GM21786 (cell line): Measurements from ENCODE around the gene AP4M1.
"Not testable (repeated sequence)": the region's sequence is repeated elsewhere in the genome, so short reads cannot be mapped to it uniquely, and the experiment has no call there.

Experiments
- ATAC-seq: cut with Tn5 transposase; IDR thresholded peaks from one replicate; pipeline ENCODE4 v1.9.1; 2021; ENCODE audit not compliant: unreplicated experiment

The AP4M1 gene

DNA sequence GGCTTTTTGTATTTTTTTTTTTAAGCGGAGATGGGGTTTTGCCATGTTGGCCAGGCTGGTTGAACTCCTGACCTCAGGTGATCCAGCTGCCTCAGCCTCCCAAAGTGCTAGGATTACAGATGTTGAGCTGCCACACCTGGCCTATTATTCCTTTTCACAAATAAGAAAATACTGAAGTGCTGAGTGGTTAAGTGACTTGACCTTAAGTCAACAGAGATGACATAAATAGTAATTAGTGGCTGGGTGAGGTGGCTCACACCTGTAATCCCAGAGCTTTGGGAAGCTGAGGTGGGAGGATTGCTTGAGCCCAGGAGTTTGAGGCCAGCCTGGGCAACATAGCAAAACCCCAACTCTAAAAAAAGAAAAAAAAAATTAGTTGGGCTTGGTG, 28.8 kb downstream of the AP4M1 start:
- ATAC-seq: not testable (repeated sequence)

DNA sequence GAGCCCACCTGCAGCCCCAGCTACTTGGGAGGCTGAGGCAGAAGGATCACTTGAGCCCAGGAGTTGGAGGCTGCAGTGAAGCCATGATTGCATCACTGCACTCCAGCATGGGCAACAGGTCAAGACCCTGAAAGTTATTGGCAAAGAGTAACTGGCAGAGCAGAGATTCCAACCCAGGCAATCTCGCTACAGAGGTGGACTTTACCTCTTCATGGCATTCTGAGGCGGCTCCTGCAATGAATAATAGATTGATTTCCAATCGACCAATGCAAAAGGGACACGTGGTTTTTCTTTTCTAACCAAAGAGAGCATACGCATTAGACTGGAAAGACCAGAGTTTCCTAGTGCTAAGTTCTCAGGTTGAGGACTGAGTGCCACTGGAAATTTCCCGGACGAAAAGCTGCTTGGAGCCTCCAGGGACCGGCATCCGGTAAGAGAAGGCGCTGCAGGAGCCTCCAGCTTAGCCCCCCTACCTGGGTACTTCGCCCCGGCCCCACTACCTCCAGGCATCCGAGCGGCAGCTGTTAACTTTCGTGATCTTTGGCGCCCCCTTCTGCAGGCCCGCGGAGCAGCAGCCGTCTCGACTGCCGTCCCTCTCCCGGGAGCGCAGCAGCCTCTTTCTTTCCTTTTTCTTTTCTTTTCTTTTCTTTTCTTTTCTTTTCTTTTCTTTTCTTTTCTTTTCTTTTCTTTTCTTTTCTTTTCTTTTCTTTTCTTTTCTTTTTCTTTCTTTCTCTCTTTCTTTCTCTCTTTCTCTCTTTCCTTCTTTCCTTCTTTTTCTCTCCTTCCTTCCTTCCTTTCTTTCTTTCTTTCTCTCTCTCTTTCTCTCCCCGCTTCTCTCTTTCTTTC, 29.4 kb downstream of the AP4M1 start:
- ATAC-seq: no peak

DNA sequence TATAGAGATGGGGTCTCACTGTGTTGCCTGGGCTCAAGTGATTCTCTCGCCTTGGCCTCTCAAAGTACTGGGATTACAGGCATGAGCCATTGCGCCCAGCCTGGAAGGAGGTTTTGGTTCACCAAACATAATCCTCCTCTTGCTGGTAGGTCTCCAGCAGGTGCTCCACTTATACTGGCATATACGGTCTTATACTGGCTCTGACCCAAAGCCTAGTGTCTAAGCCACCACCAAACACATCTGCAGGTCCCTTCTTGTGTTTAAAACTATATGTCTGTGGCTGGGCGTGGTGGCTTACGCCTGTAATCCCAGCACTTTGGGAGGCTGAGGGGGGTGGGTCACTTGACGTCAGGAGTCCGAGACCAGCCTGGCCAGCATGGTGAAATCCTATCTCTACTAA, 30.7 kb downstream of the AP4M1 start:
- no peak for ATAC-seq

DNA sequence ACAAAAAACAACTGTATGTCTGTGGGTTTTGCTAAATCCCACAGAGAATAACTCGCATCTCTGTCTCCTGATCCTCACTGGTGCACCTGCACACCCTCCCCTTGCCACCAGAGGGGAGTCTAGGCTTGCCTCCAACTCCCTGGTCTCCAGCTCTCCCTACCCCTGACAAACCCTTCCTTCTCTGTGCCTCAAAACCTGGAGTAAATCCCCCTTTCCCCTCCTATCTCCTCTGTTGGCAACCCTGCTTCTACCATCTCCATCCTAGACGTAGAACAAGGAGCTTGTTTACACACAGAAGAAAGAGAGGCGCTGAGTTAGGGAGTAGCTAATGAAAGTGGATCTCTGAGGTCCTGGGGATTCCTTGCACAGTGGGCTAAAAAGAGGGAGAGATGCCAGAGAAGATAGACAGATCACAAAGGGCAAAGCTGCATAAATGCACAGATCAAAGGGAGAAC, 31.3 kb downstream of the AP4M1 start:
- no peak for ATAC-seq

DNA sequence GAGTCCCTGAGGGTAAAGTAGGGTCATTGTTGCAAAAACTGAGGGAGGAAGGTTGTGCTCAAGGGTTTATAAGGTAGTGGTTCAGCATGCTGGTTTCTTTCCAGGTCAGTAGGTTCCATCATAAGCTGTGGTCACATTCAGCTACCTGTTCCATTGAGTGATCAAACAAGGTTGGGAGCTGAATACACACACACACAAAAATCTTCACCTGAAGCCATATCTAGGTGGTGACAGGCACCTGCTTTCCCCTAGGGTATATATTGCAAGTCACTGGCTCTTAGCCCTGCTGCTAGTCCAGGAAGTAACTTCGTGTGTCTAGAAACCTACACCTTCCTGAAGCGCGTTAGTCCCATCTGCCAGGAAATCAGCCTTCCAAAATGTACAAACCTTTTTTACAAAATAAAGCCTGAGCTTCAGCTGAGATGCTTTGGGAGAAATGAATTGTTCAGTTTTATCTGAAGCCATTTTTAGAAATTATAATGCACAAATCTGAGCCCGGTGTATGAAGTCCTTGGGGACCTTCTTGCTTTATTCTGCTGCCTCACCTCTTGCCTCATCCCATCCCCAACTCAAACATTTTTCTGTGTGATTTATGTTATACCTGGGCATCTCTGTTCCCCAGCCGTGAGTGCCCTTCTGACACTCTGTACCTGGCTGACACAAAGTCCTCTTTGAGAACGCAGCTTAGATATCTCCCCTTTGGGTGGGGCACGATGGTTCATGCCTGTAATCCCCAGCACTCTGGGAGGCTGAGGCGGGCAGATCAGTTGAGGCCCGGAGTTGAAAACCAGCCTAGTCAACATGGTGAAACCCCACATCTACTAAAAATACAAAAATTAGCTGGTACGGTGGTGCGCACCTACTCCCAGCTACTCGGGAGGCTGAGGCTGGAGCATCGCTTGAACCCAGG, 36.7 kb downstream of the AP4M1 start:
- no peak for ATAC-seq

DNA sequence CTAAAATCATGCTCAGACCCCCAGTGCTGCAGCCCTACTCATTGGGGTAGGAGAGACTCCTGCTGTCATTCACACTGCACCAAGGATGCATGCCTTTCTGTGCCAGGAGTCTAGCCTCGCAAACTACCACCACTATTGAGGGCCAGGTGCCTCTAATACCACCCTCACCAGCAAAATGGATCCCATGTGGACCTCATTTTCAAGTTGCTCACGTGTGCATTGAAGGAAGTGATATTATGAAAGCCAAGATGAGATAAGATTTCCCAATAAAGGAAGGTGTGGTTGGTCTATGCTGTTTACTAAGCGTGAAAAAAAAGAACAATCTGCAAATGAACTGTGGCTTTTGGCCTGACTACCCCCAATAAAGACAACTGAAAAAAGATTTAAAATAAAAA, 40.1 kb downstream of the AP4M1 start:
- no peak for ATAC-seq

DNA sequence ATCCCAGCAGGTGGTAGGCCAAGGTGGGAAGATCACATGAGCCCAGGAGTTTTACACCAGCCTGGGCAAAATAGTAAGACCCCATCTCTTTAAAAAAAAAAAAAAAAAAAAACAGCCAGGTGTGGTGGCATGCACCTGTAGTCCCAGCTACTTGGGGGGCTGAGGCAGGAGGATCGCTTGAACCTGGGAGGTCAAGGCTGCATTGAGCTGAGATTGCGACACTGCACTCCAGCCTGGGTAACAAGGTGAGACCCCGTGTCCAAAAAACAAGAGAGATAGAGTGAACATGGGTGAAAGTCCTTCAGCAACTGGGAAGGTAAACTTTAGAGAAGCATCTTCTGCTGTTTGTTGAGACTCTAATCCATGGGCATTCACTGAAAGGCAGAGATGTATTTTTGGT, 41.0 kb downstream of the AP4M1 start:
- no peak for ATAC-seq

DNA sequence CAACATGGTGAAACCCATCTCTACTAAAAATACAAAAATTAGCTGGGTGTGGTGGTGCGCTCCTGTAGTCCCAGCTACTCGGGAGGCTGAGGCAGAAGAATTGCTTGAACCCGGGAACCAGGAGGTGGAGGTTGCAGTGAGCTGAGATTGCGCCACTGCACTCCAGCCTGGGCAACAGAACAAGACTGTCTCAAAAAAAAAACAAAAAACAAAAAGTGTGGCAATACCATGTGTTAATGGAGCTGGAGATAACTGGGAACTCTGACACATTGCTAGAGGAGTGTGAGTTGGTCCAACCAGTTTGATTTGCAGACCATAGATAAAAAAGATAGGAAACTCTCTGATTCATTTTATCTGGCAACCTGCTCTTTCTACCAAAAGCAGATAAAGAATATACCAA, 44.9 kb downstream of the AP4M1 start:
- not testable (repeated sequence) for ATAC-seq

DNA sequence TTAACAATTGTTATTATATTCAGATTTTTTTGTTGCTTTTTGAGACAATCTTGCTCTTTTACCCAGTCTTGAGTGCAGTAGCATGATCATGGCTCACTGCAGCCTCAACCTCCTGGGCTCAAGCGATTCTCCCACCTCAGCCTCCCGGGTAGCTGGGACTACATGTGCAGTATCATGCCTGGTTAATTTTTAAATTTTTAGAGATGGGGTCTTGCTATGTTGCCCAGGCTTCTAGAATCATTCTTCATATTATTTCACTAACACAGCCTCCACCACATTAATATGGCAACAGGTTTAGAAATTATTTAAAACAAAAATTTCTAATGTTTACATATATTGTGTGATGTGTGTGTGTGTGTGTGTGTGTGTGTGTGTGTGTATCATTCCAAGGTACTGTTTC, 45.8 kb downstream of the AP4M1 start:
- ATAC-seq: no peak

DNA sequence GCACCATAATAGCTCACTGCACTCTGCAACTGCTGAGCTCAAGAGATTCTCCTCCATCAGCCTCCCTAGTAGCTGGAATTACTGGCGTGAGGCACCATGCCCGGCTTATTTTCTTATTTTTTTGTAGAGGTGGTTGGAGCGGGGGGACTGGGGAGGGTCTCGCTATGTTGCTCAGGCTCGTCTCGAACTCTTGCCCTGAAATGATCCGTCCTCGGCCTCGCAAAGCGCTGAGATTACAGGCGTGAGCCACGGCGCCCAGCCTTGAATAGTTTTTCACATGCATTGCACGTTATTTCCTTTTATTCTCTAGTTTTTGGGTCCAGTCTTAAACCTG, 46.7 kb downstream of the AP4M1 start:
- ATAC-seq: no peak

DNA sequence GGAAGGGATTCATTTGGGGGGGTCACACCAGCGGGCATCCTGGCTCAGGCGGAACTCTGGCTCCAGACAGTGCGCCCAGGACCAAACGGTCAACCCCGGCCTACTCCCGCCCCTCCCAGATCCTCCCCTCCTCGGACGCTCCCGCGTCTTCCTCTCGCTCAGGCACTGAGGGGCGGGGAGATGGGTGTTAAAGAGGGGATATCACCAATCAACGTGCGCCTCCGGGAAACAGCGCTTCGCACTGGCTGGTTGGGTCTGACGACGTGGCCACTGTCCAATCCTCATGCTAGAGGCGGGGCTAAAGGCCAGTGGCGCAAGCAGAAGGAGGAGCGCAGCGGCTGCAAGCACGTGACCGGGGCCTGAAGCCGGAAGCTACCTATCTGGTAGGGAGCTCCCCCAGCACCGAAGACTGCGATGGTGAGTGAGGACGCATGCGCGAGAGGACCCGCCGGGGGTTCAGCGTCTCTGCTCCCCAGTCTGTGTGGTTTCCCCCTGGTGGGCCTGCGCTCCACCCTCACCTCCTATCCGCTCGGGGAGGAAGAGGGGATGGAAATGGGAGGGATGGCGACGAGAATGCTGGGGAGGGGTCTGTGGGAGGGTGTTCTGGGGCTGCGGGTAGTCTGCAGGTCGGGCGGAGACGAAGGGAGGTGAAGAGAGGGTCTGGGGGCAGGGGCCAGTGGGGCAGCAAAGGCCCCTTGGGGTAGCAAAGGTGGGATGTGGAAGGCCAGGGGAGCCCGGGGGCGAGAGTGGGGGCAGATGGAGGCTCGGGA, 47.3 kb downstream of the AP4M1 start, which contains the start of gene LAMTOR4:
LAMTOR4 (plus strand) TSS at position 360 of the 770 bp plus-strand sequence; CDS start at position 415, 55 bp downstream.
- ATAC-seq: peak; percentile 98

DNA sequence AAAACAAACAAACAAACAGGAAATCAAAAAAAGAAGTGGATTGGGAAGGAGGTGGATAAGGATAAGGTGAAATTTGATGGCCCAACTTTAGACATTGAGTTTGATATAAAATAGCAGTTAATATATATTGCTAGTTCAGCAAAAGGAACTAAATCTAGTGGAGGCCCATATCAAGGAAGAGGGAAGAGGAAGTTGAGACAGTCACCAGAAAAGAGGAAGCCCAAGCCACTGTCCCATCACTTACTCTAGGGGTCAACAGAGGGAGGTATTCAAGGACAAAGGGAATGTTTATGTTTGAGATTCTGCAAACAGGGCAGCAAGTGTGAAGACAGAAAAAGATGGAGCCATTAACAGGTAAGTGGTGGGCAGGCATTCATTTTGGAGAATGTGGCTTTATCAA, 51.0 kb downstream of the AP4M1 start:
- no peak for ATAC-seq

DNA sequence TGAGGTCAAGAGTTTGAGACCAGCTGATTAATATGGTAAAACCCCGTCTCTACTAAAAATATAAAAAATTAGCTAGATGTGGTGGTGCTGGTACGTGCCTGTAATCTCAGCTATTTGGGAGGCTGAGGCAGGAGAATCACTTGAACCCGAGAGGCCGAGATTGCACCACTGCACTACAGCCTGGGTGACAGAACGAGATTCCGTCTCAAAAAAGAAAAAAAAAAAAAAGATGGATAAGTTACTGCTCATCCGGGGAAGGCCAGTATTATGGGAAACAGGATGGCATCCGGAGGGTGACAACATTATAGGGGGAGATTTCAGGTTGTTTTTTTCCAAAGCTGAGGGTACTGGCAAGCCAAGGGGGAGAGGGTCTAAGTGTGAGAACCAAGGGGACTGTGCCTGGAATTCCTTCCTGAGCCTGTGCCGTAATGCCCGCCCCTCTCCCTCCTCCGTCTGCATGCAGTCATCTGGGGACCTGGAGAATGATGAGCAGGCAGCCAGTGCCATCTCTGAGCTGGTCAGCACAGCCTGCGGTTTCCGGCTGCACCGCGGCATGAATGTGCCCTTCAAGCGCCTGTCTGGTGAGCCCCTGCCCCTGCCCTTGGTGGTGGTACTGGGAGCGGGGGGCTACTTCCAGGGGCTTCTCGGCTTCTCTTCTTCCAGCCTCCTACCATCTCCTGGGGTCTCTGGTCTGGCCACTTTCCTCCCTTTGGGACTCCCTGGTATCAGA, 51.7 kb downstream of the AP4M1 start:
- ATAC-seq: no peak

DNA sequence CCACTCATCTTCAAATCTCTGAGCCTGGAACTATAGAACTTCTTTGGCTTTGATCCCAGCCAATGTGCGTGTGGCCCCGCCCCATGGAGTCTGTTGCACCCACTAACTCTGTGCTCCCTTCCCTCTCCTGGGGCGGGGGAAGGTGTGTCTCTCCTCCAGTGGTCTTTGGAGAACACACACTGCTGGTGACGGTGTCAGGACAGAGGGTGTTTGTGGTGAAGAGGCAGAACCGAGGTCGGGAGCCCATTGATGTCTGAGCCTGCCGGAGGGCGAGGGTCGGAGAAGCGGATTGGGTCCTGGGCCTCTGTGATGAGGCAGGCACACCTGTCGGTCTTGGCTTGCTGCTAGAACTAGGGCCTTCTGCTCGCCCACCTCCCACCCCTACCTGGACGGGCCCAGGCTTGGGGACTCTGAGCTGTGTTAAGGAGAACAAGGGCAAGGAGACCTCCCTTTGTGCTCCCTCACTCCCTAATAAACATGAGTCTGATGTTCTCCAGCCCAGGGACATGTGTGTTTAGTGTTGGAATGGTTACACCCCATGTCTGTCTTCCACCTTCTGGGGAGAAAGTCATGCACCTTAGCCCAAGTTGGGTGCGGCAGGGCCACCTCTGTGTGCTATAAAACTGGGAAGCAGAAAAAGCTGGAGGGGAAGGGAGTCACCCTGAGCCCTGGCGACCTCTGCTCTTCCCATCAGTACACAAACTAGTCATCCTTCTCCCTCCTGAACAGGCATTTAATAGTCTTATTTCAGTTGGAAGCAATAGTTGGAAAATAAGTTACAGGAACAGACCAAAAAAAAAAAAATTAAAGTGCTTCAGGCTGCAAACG, 52.5 kb downstream of the AP4M1 start:
- no peak for ATAC-seq

DNA sequence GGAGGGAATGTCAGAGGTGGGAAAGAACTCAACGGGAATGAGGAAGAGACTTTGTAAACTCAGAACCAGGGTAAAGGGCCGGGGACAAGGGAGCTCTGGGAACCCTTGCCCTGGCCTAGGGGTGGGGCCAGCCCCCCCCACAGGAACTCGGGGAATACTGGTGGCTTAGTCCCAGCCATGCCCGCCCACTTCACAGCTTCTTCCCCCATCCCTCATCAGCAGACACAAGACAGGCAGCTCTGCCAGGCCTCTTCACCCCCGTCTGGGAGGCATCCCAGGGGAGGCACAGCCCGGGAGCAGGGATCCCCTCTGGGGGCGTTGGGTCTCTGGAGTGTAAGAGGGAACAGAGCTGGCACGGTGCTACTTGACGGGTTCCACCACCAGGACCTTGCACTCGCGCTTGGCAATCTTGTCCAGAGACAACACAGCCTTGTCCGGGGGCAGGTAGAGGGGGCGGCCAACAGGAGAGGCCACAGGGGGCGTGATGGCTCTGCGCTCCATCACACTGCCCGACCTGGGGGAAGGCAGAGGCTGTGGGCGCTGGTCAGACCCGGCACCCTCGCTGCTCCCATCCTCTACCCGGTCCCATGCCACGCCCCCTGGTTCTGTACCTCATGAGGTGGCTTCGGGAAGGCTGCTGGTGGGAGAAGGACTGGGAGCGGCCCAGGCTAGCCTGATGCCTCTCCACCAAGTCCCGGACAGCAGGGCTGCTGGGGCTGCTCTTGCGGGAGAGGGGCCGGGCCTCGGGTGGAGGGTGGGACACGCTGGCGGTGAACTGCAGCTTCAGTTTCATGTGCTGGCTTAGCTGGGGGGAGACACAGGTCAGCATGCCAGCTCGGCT, 53.4 kb downstream of the AP4M1 start:
- no peak for ATAC-seq

DNA sequence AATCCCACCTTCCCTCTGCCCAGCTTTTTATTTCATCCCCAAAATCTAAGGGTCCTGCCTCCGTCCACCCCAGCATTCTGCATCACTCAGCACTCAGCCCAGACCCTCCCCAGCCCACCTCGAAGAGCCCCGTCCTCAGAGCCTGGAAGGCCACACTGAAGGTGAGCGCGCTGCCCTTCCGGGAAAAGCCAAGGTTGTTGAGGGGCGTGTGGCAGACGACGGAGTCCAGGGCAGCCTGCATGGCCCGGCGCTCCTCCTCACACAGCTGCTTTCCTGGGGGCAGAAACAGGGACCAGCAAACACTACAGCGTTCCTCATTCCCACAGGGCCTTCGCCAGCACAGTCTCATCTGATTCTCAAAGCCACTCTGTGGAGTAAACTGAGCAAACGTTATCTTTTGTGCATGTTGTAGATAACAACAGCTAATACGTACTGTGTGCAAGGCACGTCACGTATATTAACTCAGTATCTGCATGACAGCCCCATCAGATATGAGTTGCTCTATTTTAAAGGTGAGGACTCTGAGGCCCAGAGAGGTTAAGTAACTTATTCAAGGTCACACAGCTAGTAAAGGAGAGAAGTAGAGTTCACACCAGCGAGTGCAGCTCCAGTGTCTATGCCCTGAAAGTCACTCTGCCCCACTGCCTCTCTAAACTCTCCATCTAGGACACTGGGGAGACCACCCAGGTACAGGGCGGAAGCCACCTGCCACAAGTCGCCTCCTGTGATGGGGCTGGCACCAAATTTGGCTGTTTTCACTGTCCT, 54.3 kb downstream of the AP4M1 start:
- no peak for ATAC-seq

DNA sequence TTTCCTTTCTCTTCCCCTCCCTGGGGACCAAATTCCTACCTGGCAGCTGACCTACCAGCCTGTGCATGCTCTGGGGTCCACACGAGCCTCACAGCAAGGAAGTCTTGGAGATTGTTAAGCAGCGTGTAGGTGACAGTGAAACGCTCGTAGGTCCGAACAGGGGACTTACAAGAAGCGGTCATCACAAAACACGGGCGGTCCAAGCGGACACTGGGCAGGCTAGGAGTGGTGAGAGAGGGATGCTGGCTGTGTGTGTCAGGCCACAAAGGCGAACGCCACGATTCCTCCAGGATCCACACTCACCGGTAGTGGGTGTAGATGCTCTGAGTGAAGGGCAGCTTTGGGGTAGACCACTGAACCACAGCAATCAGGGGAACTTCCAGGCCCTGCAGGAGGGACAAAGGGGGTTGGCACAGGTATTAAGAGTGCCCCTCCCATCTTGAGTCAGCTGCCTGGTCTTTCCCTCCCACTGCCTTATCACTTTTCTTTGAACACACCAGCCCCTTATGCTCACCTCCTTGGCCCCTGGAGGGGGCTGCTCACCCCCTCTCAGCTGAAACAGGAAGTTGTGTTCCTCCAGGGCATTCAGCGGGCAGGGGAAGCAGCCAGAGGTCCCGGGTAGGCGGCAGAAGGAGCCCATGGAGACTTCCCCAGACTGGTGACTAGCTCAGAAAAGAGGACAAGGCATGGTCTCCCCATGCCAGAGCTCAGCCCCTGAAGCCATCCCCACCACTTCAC, 55.1 kb downstream of the AP4M1 start:
- ATAC-seq: no peak

DNA sequence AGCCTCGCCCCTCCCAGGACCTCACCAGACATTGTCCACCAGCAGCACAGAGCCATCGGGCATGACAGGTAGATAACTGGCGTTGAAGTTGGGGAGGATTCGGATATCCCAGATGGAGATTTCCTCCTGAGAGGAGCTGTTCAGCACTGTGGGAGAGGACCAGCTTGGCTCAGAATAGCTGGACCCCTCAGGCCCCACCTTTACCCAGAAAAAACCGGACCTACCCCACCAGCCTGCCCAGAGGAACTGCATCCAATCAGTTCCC, 55.6 kb downstream of the AP4M1 start:
- no peak for ATAC-seq
